Loucy (cell line): ENCODE results near the gene LAMB4.

Experiments used
- H2AFZ ChIP-seq: fragments of 200-600 bp; sonication (generic); 2 replicates; pipeline ENCODE4 v1.6.0; 2016; ENCODE audit warnings: antibody characterized with exemption, mild to moderate bottlenecking, low read length, moderate library complexity
- H3F3A ChIP-seq: fragments of 200-600 bp; 2 replicates; pipeline ENCODE4 v1.6.0; 2016; ENCODE audit warnings: antibody characterized with exemption, low read depth, mild to moderate bottlenecking
- H3K27me3 ChIP-seq: fragments of 200-600 bp; sonication (generic); 2 replicates; pipeline ENCODE4 v1.6.1; 2014; ENCODE audit warnings: low read length, mild to moderate bottlenecking; ENCODE audit not compliant: insufficient read depth, poor library complexity, severe bottlenecking
- H3K36me3 ChIP-seq: fragments of 200-600 bp; sonication (generic); 2 replicates; pipeline ENCODE4 v1.6.1; 2016; ENCODE audit warnings: low read length; ENCODE audit not compliant: insufficient read depth
- H3K4me1 ChIP-seq: fragments of 200-600 bp; sonication (generic); 2 replicates; pipeline ENCODE4 v1.5.1; 2014; ENCODE audit warnings: low read length, mild to moderate bottlenecking; ENCODE audit not compliant: insufficient read depth, poor library complexity, severe bottlenecking
- H3K4me2 ChIP-seq: fragments of 200-600 bp; sonication (generic); 2 replicates; pipeline ENCODE4 v1.6.0; 2014; ENCODE audit warnings: antibody characterized with exemption, low read length, low read depth, mild to moderate bottlenecking; ENCODE audit not compliant: poor library complexity, severe bottlenecking
- H3K4me3 ChIP-seq: fragments of 200-600 bp; sonication (generic); 2 replicates; pipeline ENCODE4 v1.5.1; 2014; ENCODE audit warnings: low read length, mild to moderate bottlenecking, mixed read lengths; ENCODE audit not compliant: poor library complexity, severe bottlenecking
- H3K79me2 ChIP-seq: fragments of 200-600 bp; sonication (generic); 2 replicates; pipeline ENCODE4 v1.6.1; 2014; ENCODE audit warnings: low read length; ENCODE audit not compliant: insufficient read depth
- H3K9ac ChIP-seq: fragments of 200-600 bp; sonication (generic); 2 replicates; pipeline ENCODE4 v1.6.0; 2014; ENCODE audit warnings: mild to moderate bottlenecking, low read depth, low read length, moderate library complexity; ENCODE audit not compliant: poor library complexity, severe bottlenecking
- H3K9me2 ChIP-seq: fragments of 200-600 bp; sonication (generic); replicated peaks from 2 replicates; pipeline ENCODE4 v1.6.1; 2016; ENCODE audit warnings: low read depth, low read length, mixed read lengths
- H3K9me3 ChIP-seq: fragments of 200-600 bp; sonication (generic); 2 replicates; pipeline ENCODE4 v1.6.1; 2014; ENCODE audit warnings: mild to moderate bottlenecking, antibody characterized with exemption, low read length, low read depth; ENCODE audit not compliant: insufficient read depth
- H4K20me1 ChIP-seq: fragments of 200-600 bp; sonication (generic); 2 replicates; pipeline ENCODE4 v1.6.0; 2014; ENCODE audit warnings: antibody characterized with exemption, low read length, mild to moderate bottlenecking; ENCODE audit not compliant: insufficient read depth, poor library complexity, severe bottlenecking
- CTCF ChIP-seq: fragments of 200-600 bp; sonication (generic); conservative IDR thresholded peaks from 2 replicates; pipeline ENCODE4 v1.5.1; 2014; ENCODE audit warnings: mild to moderate bottlenecking, antibody characterized with exemption, low read length
- EZH2phosphoT487 ChIP-seq: fragments of 200-600 bp; IDR thresholded peaks from 2 replicates; pipeline ENCODE4 v1.6.1; 2018; ENCODE audit warnings: antibody characterized with exemption, mild to moderate bottlenecking, moderate library complexity, borderline replicate concordance

LAMB4 gene

GRCh38 chr7:108020585-108020984 is 109.6 kb downstream of the LAMB4 start:
- Histone ChIP-seq H3K79me2 (no peaks in the 10 kb centered on the region), H2AFZ (no peak overlapping the region), H4K20me1 (no peaks in the 10 kb centered on the region), H3K9ac (no peak overlapping the region), H3K27me3 (no peaks in the 10 kb centered on the region), H3K4me2 (no peak overlapping the region), H3K4me3 (no peak overlapping the region), H3F3A (no peaks in the 10 kb centered on the region), H3K9me2 (no peaks in the 10 kb centered on the region), H3K4me1 (no peaks in the 10 kb centered on the region), H3K36me3 (no peaks in the 10 kb centered on the region), H3K9me3 (no peaks in the 10 kb centered on the region)
- no peak for TF ChIP-seq EZH2phosphoT487
- TF ChIP-seq CTCF: no peak

GRCh38 chr7:108018668-108019067 is 111.5 kb downstream of the LAMB4 start:
- Histone ChIP-seq H3K4me2 (no peak overlapping the region), H3K4me1 (no peaks in the 10 kb centered on the region), H3K9ac (no peak overlapping the region), H3K36me3 (no peaks in the 10 kb centered on the region), H3K79me2 (no peaks in the 10 kb centered on the region), H2AFZ (no peak overlapping the region), H3K9me3 (no peaks in the 10 kb centered on the region), H3F3A (no peaks in the 10 kb centered on the region), H3K27me3 (no peaks in the 10 kb centered on the region), H3K9me2 (no peaks in the 10 kb centered on the region), H4K20me1 (no peaks in the 10 kb centered on the region), H3K4me3 (no peak overlapping the region)
- no peak for TF ChIP-seq EZH2phosphoT487
- no peak for TF ChIP-seq CTCF

- H3K9me2 ChIP-seq: no peaks in the 10 kb centered on the region
- no peaks in the 10 kb centered on the region for H3F3A ChIP-seq
- H3K4me2 ChIP-seq: no peak overlapping the region
Observed at GRCh38 chr7:108017776-108018151, 112.4 kb downstream of the LAMB4 start.

More at GRCh38 chr7:108017776-108018151, 112.4 kb downstream of the LAMB4 start:
- Histone ChIP-seq H4K20me1 (no peaks in the 10 kb centered on the region), H3K9me3 (no peaks in the 10 kb centered on the region), H3K4me3 (no peak overlapping the region), H3K27me3 (no peaks in the 10 kb centered on the region), H3K36me3 (no peaks in the 10 kb centered on the region), H3K9ac (no peak overlapping the region), H3K4me1 (no peaks in the 10 kb centered on the region), H3K79me2 (no peaks in the 10 kb centered on the region), H2AFZ (no peak overlapping the region)
- TF ChIP-seq EZH2phosphoT487: no peak
- no peak for TF ChIP-seq CTCF
